GM12874 (cell line): ENCODE results near the gene B3GAT2.

Source experiments
- CTCF ChIP-seq: IDR thresholded peaks from 2 replicates; pipeline ENCODE4 v1.5.1; 2011; ENCODE audit warnings: low read depth, mild to moderate bottlenecking, control low read depth, low read length, moderate library complexity; ENCODE audit not compliant: insufficient read depth

Gene B3GAT2

DNA sequence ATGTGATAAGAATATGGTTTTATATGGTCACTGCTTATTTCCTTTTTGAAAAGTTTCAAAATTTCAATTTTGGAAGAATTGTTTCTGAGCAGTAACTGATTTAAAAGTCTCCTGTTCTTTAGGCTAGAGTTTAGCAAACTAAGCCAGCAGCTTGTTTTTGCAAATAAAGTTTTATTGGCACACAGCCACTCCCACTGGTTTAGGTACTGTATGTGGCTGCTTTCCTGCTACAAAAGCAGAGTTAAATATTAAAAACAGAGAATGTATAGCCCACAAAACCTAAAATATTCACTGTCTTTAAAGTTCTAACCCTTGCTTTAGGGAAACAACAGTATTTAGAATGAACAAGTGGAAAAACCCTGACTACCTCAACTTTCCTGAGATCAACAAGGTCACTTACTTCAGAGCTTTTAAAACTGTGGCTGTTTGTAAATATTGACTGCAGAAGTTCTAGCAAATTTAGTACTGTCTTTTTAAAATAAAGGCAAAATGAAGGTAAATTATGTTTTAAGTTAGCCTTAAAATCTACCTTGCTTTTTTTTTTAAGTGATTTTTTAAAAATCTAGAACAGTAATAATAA, 104.1 kb downstream of the B3GAT2 start:
- TF ChIP-seq CTCF = no peak

DNA sequence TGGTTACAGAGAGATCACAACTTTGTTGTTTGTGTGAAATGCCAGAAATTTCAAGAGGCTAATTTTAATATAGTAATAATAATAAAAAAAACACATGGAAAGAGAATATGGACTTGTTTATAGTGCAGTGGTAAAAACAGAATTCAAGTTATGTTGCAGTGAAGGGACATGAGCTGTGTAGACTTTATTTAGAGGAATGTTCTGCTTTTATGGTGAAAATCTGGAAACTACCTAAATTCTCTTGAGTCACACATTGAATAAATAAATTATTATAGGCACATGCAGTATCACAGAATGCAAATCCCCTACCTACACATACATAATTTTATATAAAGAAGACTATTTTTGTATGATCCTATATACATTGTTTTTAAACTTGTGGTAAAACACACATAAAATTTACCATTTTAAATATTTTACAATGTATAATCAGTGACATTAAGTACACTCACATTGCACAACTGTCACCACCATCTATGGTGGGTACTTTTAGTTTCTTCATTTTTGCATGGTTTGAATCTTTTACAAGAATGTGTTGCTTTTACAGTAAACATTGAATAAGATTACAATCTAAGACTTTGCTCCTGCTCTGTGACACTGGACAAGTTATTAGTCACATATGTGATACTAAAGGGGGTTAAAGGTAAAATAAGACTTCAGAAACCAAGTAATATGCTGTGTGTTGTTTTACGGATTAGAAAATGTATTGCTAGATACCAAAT, 107.4 kb downstream of the B3GAT2 start:
- no peak for TF ChIP-seq CTCF

- TF ChIP-seq CTCF = no peak
These were observed 109.5 kb downstream of the B3GAT2 start for GRCh38 chr6:70847106-70848084.

- no peak for TF ChIP-seq CTCF
These were observed 110.5 kb downstream of the B3GAT2 start for GRCh38 chr6:70846207-70846835.

DNA sequence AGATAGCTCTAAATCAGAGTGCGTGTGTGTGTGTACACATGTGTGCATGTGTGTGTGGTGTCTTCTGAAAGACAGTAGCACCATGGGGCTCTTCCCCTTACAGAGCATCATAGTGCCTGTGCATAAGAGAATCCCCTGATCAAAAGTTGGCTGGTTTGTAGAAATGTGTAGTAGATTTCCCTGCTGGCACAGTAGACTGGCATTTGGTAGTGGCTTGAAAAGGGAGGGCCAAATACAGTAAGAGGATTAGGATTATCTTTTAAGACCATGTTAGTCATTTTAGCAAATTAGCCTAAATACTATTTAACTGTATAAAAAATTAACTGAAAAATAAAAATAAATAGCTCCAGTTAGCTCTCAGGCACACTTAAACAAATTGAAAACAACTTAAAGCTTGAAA, 112.6 kb downstream of the B3GAT2 start:
- no peak for TF ChIP-seq CTCF

GRCh38 chr6:70843328-70843918, 113.4 kb downstream of the B3GAT2 start:
- TF ChIP-seq CTCF = no peak
